HepG2 (cell line): ENCODE data around the gene ABHD12. TPM values are rescaled to one million over a fixed set of nuclear protein-coding genes. Genes with fewer than 3 reads are reported as not detected.

Experiments
- CHCHD3 ChIP-seq: sonication (generic); formaldehyde crosslinking; IDR thresholded peaks from 2 replicates; pipeline ENCODE4 v1.8.0; 2022; ENCODE audit warnings: mild to moderate bottlenecking, missing genetic modification reagents, moderate library complexity
- KMT2B ChIP-seq: IDR thresholded peaks from 2 replicates; pipeline ENCODE4 v1.6.1; 2016; ENCODE audit warnings: missing genetic modification reagents, missing compliant biosample characterization
- MEIS1 ChIP-seq: sonication (generic); formaldehyde crosslinking; IDR thresholded peaks from 2 replicates; pipeline ENCODE4 v1.9.0; 2021; ENCODE audit warnings: mild to moderate bottlenecking, missing genetic modification reagents, moderate library complexity, borderline replicate concordance
- TOPORS ChIP-seq: sonication (generic); formaldehyde crosslinking; IDR thresholded peaks from 2 replicates; pipeline ENCODE4 v1.8.0; 2023; ENCODE audit warnings: mild to moderate bottlenecking, missing genetic modification reagents
- ZNF318 ChIP-seq: sonication (generic); formaldehyde crosslinking; IDR thresholded peaks from 2 replicates; pipeline ENCODE4 v1.4.0; 2020; ENCODE audit warnings: mild to moderate bottlenecking, missing genetic modification reagents
- ZNF501 ChIP-seq: sonication (generic); formaldehyde crosslinking; IDR thresholded peaks from 2 replicates; pipeline ENCODE4 v1.5.1; 2020; ENCODE audit warnings: mild to moderate bottlenecking, moderate library complexity, missing genetic modification reagents
- polyA plus RNA-seq, 8 experiments: library from polyadenylated mRNA; depleted of rRNA in 3 of 8; stranded (reverse) in 7 of 8; unstranded in 1 of 8; fragments of >200 nt; fragmentation: Illumina TruSeq in 4 of 8; extraction: Trizol in 4 of 8; gene quantifications; 2 replicates each; pipeline versions ENCODE4 v1.2.1 to v1.2.3, GENCODE V29; 2011 to 2016; ENCODE audit warnings: low read depth in 4 of 8, missing spikeins in 1 of 8, mixed read lengths in 1 of 8; ENCODE audit not compliant: insufficient read depth in 1 of 8
- total RNA-seq, 5 experiments: library from RNA; depleted of rRNA; stranded (reverse); fragments of >200 nt; fragmentation: Illumina TruSeq; extraction: Trizol; gene quantifications; 2 replicates each; pipeline ENCODE4 v1.2.3, GENCODE V29; 2016; ENCODE audit warnings: low read depth in 1 of 5

The ABHD12 gene
- total and polyA plus RNA-seq, 2 of the 13 experiments (the other 11 are each of a cell fraction or from before 2014, with no cell fraction given): 23.5 to 72.1 TPM

- TF ChIP-seq ZNF318 (CRISPR knock-in tag): peak; percentile 40; the same call in 1 of the 2 replicates
- no peak for TF ChIP-seq TOPORS (CRISPR knock-in tag)
- TF ChIP-seq MEIS1 (CRISPR knock-in tag): 0 out of 2 replicates have a peak, but pooled peaks have one; percentile 26
- no peak for TF ChIP-seq KMT2B
- no peak for TF ChIP-seq CHCHD3 (CRISPR knock-in tag)
- no peak for TF ChIP-seq ZNF501 (CRISPR knock-in tag)
These were observed 18.3 kb upstream of the ABHD12 start (continued) for GRCh38 chr20:25408890-25409289.
